ENCODE results near the gene SECISBP2L.
"Not testable (repeated sequence)": the region's sequence is repeated elsewhere in the genome, so short reads cannot be mapped to it uniquely, and the experiment has no call there.

The SECISBP2L gene

GRCh38 chr15:48989170-48989569 is 57.1 kb downstream of the SECISBP2L start:
- Mint-ChIP-seq H3K27ac (no peak overlapping the region), H3K4me3 (no peak overlapping the region), H3K36me3 (peaks cover 14% of the 10 kb centered on the region), H3K9me3 (ENCODE audit: low read depth) (no peaks in the 10 kb centered on the region), H3K27me3 (no peaks in the 10 kb centered on the region), H3K4me1 (ENCODE audit: low read depth) (no peaks in the 10 kb centered on the region)

DNA sequence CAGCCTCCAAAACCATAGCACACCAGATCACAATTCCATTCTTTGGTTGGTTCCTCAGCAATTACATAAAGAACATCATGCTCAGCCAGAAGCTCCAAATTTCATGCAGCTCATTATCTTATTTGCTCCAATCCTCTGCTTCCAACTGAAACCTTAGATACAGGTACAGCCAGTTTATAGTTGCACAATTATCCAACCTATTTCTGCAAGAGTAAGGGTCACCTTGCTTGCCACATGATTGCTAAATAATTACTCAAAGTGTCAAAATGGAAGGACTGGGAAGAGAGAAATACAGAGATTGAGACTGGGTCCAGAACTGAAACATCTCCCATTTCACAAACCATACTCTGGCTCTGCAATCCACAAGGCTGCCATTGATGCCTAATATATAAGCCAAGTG is 59.1 kb downstream of the SECISBP2L start:
- no peaks in the 10 kb centered on the region for H3K27me3 Mint-ChIP-seq
- no peaks in the 10 kb centered on the region for H3K9me3 Mint-ChIP-seq (ENCODE audit: low read depth)
- peaks cover 4% of the 10 kb centered on the region for H3K36me3 Mint-ChIP-seq
- H3K27ac Mint-ChIP-seq: no peak overlapping the region
- no peak overlapping the region for H3K4me3 Mint-ChIP-seq
- H3K4me1 Mint-ChIP-seq (ENCODE audit: low read depth): no peaks in the 10 kb centered on the region

DNA sequence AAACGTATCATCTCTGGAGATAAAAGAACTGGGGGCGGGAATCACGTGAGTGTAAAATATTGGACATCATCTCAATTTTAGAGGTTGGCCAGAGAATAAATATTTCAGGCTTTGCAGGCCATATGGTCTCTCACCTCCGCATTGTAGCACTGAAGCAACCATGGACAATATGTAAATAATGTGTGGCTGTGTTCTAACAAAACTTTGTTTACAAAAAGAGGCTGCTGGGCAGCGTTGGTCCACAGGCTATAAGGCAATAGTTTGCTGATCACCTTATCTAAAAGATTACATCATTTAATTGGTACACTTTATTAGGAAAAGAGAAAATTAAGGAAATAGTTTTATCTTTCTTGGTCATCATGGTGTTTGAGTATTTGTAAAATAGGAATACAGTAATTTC is 60.0 kb downstream of the SECISBP2L start:
- no peaks in the 10 kb centered on the region for H3K9me3 Mint-ChIP-seq (ENCODE audit: low read depth)
- H3K27ac Mint-ChIP-seq: no peak overlapping the region
- H3K4me3 Mint-ChIP-seq: no peak overlapping the region
- H3K27me3 Mint-ChIP-seq: peaks cover 4% of the 10 kb centered on the region
- no peaks in the 10 kb centered on the region for H3K4me1 Mint-ChIP-seq (ENCODE audit: low read depth)
- peaks cover 4% of the 10 kb centered on the region for H3K36me3 Mint-ChIP-seq

DNA sequence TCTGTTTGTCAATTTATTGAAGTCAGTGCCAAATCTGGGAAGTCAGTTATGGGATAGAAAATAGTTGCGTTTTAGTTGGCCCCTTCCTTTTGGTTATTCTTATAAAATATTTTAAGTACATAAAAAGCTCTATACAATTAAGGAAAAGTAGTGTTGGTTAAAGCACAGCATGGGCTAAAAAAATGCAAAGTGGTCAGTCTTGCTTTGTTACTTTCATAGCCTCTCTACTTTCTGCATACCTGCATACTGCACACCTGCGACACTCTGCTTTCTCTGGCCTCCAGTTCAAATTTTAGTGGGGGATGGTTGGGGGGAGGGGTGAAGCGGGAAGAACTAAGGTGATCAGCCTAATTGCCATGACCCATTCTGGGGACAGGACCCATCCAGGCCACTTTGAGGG is 60.7 kb downstream of the SECISBP2L start:
- no peaks in the 10 kb centered on the region for H3K9me3 Mint-ChIP-seq (ENCODE audit: low read depth)
- no peak overlapping the region for H3K27ac Mint-ChIP-seq
- peaks cover 2% of the 10 kb centered on the region for H3K36me3 Mint-ChIP-seq
- no peaks in the 10 kb centered on the region for H3K4me1 Mint-ChIP-seq (ENCODE audit: low read depth)
- H3K27me3 Mint-ChIP-seq: peaks cover 6% of the 10 kb centered on the region
- H3K4me3 Mint-ChIP-seq: no peak overlapping the region

GRCh38 chr15:48984811-48985352 is 61.4 kb downstream of the SECISBP2L start:
- Mint-ChIP-seq H3K4me1 (ENCODE audit: low read depth) (no peaks in the 10 kb centered on the region), H3K27ac (no peak overlapping the region), H3K4me3 (no peak overlapping the region), H3K9me3 (ENCODE audit: low read depth) (no peaks in the 10 kb centered on the region), H3K27me3 (peaks cover 6% of the 10 kb centered on the region), H3K36me3 (peaks cover 2% of the 10 kb centered on the region)

- Mint-ChIP-seq H3K27ac (no peak overlapping the region), H3K9me3 (ENCODE audit: low read depth) (no peaks in the 10 kb centered on the region), H3K36me3 (no peaks in the 10 kb centered on the region), H3K4me1 (ENCODE audit: low read depth) (no peaks in the 10 kb centered on the region), H3K27me3 (peaks cover 6% of the 10 kb centered on the region), H3K4me3 (no peak overlapping the region)
These were observed 62.1 kb downstream of the SECISBP2L start for GRCh38 chr15:48984021-48984710.

DNA sequence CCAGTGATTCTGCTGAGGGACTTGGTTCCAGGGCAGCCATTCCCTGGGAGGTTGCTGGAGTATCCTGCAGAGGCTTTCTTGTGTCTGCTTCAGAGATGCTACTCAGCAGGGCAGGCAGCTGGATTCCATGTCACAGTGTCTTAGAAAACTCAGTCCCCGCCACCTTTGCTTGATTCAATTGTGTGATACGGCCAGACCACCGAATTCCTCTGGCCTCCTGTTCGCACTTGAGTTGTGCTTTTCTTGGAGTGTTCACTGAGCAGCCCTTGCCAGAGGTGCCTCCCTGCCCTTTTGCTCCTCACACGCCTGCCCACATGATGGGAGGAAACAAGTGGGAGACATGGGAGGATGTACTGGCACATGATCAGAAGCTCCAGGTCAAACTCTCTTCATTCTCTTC is 62.9 kb downstream of the SECISBP2L start:
- H3K36me3 Mint-ChIP-seq: no peaks in the 10 kb centered on the region
- peaks cover 6% of the 10 kb centered on the region for H3K27me3 Mint-ChIP-seq
- H3K4me3 Mint-ChIP-seq: no peak overlapping the region
- no peak overlapping the region for H3K27ac Mint-ChIP-seq
- H3K9me3 Mint-ChIP-seq (ENCODE audit: low read depth): no peaks in the 10 kb centered on the region
- H3K4me1 Mint-ChIP-seq (ENCODE audit: low read depth): no peaks in the 10 kb centered on the region

GRCh38 chr15:48981941-48982340 is 64.3 kb downstream of the SECISBP2L start:
- H3K36me3 Mint-ChIP-seq: peaks cover 2% of the 10 kb centered on the region

GRCh38 chr15:48978638-48979037 is 67.6 kb downstream of the SECISBP2L start:
- Mint-ChIP-seq H3K4me1 (ENCODE audit: low read depth) (peaks cover 4% of the 10 kb centered on the region), H3K27ac (no peak overlapping the region), H3K36me3 (peaks cover 2% of the 10 kb centered on the region), H3K9me3 (ENCODE audit: low read depth) (no peaks in the 10 kb centered on the region), H3K27me3 (peaks cover 7% of the 10 kb centered on the region), H3K4me3 (no peak overlapping the region)

More at GRCh38 chr15:48981941-48982340, 64.3 kb downstream of the SECISBP2L start:
- Mint-ChIP-seq H3K27me3 (peaks cover 6% of the 10 kb centered on the region), H3K4me1 (ENCODE audit: low read depth) (no peaks in the 10 kb centered on the region), H3K27ac (no peak overlapping the region), H3K4me3 (no peak overlapping the region), H3K9me3 (ENCODE audit: low read depth) (no peaks in the 10 kb centered on the region)

DNA sequence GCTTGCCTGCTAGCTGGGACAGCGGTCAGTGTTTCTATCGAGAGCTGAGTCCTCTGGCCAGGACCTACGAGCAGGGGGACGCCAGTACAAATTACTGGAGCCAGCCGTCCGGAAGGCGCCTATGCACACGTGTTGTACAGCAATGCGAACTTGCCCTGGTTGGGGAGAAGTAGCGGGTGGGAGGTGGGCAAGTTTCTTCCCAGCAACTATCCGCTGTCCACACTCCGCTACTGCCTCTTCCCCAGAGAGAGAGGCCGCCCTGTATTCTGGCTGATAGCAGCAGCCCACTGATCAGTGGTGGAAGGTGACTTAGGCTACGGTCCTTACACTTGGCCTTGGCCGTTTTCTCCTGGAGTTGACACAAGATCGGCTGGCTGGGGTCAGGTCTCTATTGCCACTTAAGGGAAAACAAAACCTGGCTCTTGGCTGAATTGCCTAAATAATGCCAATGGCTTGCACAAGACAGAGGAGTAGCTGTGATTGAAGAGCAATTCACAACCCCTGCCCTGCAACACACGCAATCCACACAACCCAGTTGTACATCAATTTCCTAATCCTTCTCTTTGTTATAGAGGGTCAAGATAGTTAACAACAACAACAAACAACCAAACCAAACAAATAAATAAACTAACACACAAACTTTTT is 69.7 kb downstream of the SECISBP2L start:
- H3K27ac Mint-ChIP-seq: no peak overlapping the region
- H3K4me1 Mint-ChIP-seq (ENCODE audit: low read depth): peaks cover 4% of the 10 kb centered on the region
- H3K4me3 Mint-ChIP-seq: peak overlapping the region; percentile 42
- H3K36me3 Mint-ChIP-seq: peaks cover 2% of the 10 kb centered on the region
- peaks cover 8% of the 10 kb centered on the region for H3K27me3 Mint-ChIP-seq
- H3K9me3 Mint-ChIP-seq (ENCODE audit: low read depth): no peaks in the 10 kb centered on the region

- peaks cover 11% of the 10 kb centered on the region for H3K27me3 Mint-ChIP-seq
- H3K4me3 Mint-ChIP-seq: peak overlapping the region; percentile 59
These were observed 70.5 kb downstream of the SECISBP2L start for GRCh38 chr15:48975472-48976419.

DNA sequence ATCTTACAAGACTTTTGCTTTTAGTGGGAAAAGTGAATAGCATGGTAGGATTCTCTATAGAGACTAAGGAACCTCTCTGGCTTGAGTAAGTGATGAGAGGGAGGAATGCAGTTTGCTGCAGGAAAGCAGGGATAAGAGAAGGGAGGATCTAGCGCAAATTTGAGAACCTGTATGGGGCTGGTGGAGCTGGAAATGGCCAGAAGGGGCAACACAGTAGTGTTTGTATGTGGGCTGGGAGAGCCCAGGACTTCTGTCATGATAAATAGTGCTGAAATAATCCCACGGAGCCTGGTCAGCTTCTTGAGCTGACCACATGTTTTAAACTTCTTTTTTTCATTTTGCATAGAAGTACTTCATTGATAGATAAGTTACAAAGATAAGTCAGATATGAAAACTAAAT is 71.4 kb downstream of the SECISBP2L start:
- H3K4me3 Mint-ChIP-seq: peak overlapping the region; percentile 59
- no peak overlapping the region for H3K27ac Mint-ChIP-seq
- H3K4me1 Mint-ChIP-seq (ENCODE audit: low read depth): peaks cover 4% of the 10 kb centered on the region
- H3K36me3 Mint-ChIP-seq: peaks cover 2% of the 10 kb centered on the region
- H3K27me3 Mint-ChIP-seq: peaks cover 10% of the 10 kb centered on the region
- H3K9me3 Mint-ChIP-seq (ENCODE audit: low read depth): no peaks in the 10 kb centered on the region

More at GRCh38 chr15:48975472-48976419, 70.5 kb downstream of the SECISBP2L start:
- H3K36me3 Mint-ChIP-seq: peaks cover 2% of the 10 kb centered on the region
- no peaks in the 10 kb centered on the region for H3K9me3 Mint-ChIP-seq (ENCODE audit: low read depth)
- H3K27ac Mint-ChIP-seq: no peak overlapping the region
- peaks cover 4% of the 10 kb centered on the region for H3K4me1 Mint-ChIP-seq (ENCODE audit: low read depth)

DNA sequence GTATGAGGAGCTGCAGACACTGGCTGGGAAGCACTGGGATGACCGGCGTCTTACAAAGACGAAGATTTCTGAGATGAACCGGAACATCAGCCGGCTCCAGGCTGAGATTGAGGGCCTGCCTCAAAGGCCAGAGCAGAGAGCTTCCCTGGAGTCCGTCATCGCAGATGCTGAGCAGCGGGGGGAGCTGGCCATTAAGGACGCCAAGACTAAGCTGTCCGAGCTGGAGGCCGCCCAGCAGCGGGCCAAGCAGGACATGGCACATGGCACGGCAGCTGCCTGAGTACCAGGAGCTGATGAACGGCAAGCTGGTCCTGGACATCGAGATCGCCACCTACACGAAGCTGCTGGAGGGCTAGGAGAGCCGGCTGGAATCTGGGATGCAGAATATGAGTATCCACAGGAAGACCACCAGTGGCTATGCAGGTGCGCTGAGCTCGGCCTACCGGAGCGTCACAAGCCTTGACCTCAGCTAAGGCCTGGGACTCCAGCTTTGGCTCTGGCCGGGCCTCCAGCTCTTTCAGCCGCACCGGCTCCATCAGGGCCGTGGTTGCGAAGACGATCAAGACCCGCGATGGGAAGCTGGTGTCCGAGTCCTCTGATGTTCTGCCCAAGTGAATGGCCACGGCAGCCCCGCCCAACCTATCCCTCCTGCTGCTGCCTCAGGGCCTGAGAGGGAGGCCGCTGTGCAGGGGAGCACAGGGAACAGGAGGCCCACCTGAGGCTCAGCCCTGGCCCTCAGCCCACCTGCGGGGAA is 73.3 kb downstream of the SECISBP2L start:
- Mint-ChIP-seq H3K4me3 (no peak overlapping the region), H3K36me3 (peaks cover 2% of the 10 kb centered on the region), H3K4me1 (ENCODE audit: low read depth) (peaks cover 4% of the 10 kb centered on the region), H3K9me3 (ENCODE audit: low read depth) (no peaks in the 10 kb centered on the region), H3K27ac (no peak overlapping the region), H3K27me3 (peaks cover 11% of the 10 kb centered on the region)

- peaks cover 12% of the 10 kb centered on the region for H3K27me3 Mint-ChIP-seq
These were observed 75.3 kb downstream of the SECISBP2L start for GRCh38 chr15:48970926-48971325.

More at GRCh38 chr15:48970926-48971325, 75.3 kb downstream of the SECISBP2L start:
- H3K4me3 Mint-ChIP-seq; H3K9me3 Mint-ChIP-seq (ENCODE audit: low read depth); H3K36me3 Mint-ChIP-seq; H3K27ac Mint-ChIP-seq: not testable (repeated sequence)
- peaks cover 17% of the 10 kb centered on the region for H3K4me1 Mint-ChIP-seq (ENCODE audit: low read depth)
